ENCODE data around the gene MSI2.

The MSI2 gene

GRCh38 chr17:57327176-57327970 lies 71.0 kb downstream of the MSI2 start:
- Histone ChIP-seq H3K27ac (ENCODE audit: low read length) (no peak overlapping the region), H3K27me3 (ENCODE audit: control insufficient read depth, insufficient read depth, low read length) (no peaks in the 10 kb centered on the region), H3K9ac (ENCODE audit: low read length) (no peak overlapping the region), H3K4me1 (ENCODE audit: control insufficient read depth, low read depth, low read length) (no peaks in the 10 kb centered on the region), H3K4me3 (ENCODE audit: low read length) (no peak overlapping the region), H3K9me3 (ENCODE audit: control insufficient read depth, low read depth, low read length) (no peaks in the 10 kb centered on the region), H3K36me3 (ENCODE audit: control insufficient read depth, low read depth, low read length) (peaks cover 4% of the 10 kb centered on the region)

GRCh38 chr17:57328109-57328882 lies 72.0 kb downstream of the MSI2 start:
- H3K27me3 ChIP-seq (ENCODE audit: control insufficient read depth, insufficient read depth, low read length), result no peaks in the 10 kb centered on the region
- H3K36me3 ChIP-seq (ENCODE audit: control insufficient read depth, low read depth, low read length), result peaks cover 4% of the 10 kb centered on the region
- no peak overlapping the region for H3K4me3 ChIP-seq (ENCODE audit: low read length)
- H3K27ac ChIP-seq (ENCODE audit: low read length), result no peak overlapping the region
- H3K9ac ChIP-seq (ENCODE audit: low read length), result no peak overlapping the region
- no peaks in the 10 kb centered on the region for H3K4me1 ChIP-seq (ENCODE audit: control insufficient read depth, low read depth, low read length)
- no peaks in the 10 kb centered on the region for H3K9me3 ChIP-seq (ENCODE audit: control insufficient read depth, low read depth, low read length)

- Histone ChIP-seq H3K9me3 (ENCODE audit: control insufficient read depth, low read depth, low read length) (no peaks in the 10 kb centered on the region), H3K4me1 (ENCODE audit: control insufficient read depth, low read depth, low read length) (no peaks in the 10 kb centered on the region)
Observed at GRCh38 chr17:57329380-57330214, 73.3 kb downstream of the MSI2 start.

GRCh38 chr17:57330587-57330986 lies 74.3 kb downstream of the MSI2 start:
- Histone ChIP-seq H3K4me1 (ENCODE audit: control insufficient read depth, low read depth, low read length) (no peaks in the 10 kb centered on the region), H3K9ac (ENCODE audit: low read length) (no peak overlapping the region), H3K4me3 (ENCODE audit: low read length) (no peak overlapping the region), H3K36me3 (ENCODE audit: control insufficient read depth, low read depth, low read length) (no peaks in the 10 kb centered on the region), H3K27ac (ENCODE audit: low read length) (no peak overlapping the region), H3K9me3 (ENCODE audit: control insufficient read depth, low read depth, low read length) (no peaks in the 10 kb centered on the region), H3K27me3 (ENCODE audit: control insufficient read depth, insufficient read depth, low read length) (no peaks in the 10 kb centered on the region)

More at GRCh38 chr17:57329380-57330214, 73.3 kb downstream of the MSI2 start:
- Histone ChIP-seq H3K4me3 (ENCODE audit: low read length) (no peak overlapping the region), H3K27me3 (ENCODE audit: control insufficient read depth, insufficient read depth, low read length) (no peaks in the 10 kb centered on the region), H3K36me3 (ENCODE audit: control insufficient read depth, low read depth, low read length) (peaks cover 4% of the 10 kb centered on the region), H3K9ac (ENCODE audit: low read length) (no peak overlapping the region), H3K27ac (ENCODE audit: low read length) (no peak overlapping the region)

- no peaks in the 10 kb centered on the region for H3K9me3 ChIP-seq (ENCODE audit: control insufficient read depth, low read depth, low read length)
- no peaks in the 10 kb centered on the region for H3K4me1 ChIP-seq (ENCODE audit: control insufficient read depth, low read depth, low read length)
- H3K36me3 ChIP-seq (ENCODE audit: control insufficient read depth, low read depth, low read length), result no peaks in the 10 kb centered on the region
- no peak overlapping the region for H3K9ac ChIP-seq (ENCODE audit: low read length)
- no peak overlapping the region for H3K4me3 ChIP-seq (ENCODE audit: low read length)
- H3K27ac ChIP-seq (ENCODE audit: low read length), result no peak overlapping the region
- H3K27me3 ChIP-seq (ENCODE audit: control insufficient read depth, insufficient read depth, low read length), result no peaks in the 10 kb centered on the region
Observed at GRCh38 chr17:57331423-57331822, 75.1 kb downstream of the MSI2 start.

GRCh38 chr17:57332501-57332900 lies 76.2 kb downstream of the MSI2 start:
- Histone ChIP-seq H3K4me3 (ENCODE audit: low read length) (no peak overlapping the region), H3K9ac (ENCODE audit: low read length) (no peak overlapping the region), H3K9me3 (ENCODE audit: control insufficient read depth, low read depth, low read length) (no peaks in the 10 kb centered on the region), H3K4me1 (ENCODE audit: control insufficient read depth, low read depth, low read length) (no peaks in the 10 kb centered on the region), H3K27ac (ENCODE audit: low read length) (no peak overlapping the region), H3K27me3 (ENCODE audit: control insufficient read depth, insufficient read depth, low read length) (no peaks in the 10 kb centered on the region), H3K36me3 (ENCODE audit: control insufficient read depth, low read depth, low read length) (no peaks in the 10 kb centered on the region)

- Histone ChIP-seq H3K27me3 (ENCODE audit: control insufficient read depth, insufficient read depth, low read length) (no peaks in the 10 kb centered on the region), H3K27ac (ENCODE audit: low read length) (no peak overlapping the region), H3K9ac (ENCODE audit: low read length) (no peak overlapping the region), H3K4me3 (ENCODE audit: low read length) (no peak overlapping the region), H3K36me3 (ENCODE audit: control insufficient read depth, low read depth, low read length) (no peaks in the 10 kb centered on the region), H3K9me3 (ENCODE audit: control insufficient read depth, low read depth, low read length) (no peaks in the 10 kb centered on the region), H3K4me1 (ENCODE audit: control insufficient read depth, low read depth, low read length) (peaks cover 14% of the 10 kb centered on the region)
Observed at GRCh38 chr17:57335195-57335792, 79.0 kb downstream of the MSI2 start.

GRCh38 chr17:57337390-57337789 lies 81.1 kb downstream of the MSI2 start:
- H3K9ac ChIP-seq (ENCODE audit: low read length), result no peak overlapping the region
- no peaks in the 10 kb centered on the region for H3K9me3 ChIP-seq (ENCODE audit: control insufficient read depth, low read depth, low read length)
- H3K4me1 ChIP-seq (ENCODE audit: control insufficient read depth, low read depth, low read length), result peaks cover 34% of the 10 kb centered on the region
- H3K27ac ChIP-seq (ENCODE audit: low read length), result no peak overlapping the region
- no peak overlapping the region for H3K4me3 ChIP-seq (ENCODE audit: low read length)
- no peaks in the 10 kb centered on the region for H3K36me3 ChIP-seq (ENCODE audit: control insufficient read depth, low read depth, low read length)
- H3K27me3 ChIP-seq (ENCODE audit: control insufficient read depth, insufficient read depth, low read length), result no peaks in the 10 kb centered on the region

- Histone ChIP-seq H3K4me1 (ENCODE audit: control insufficient read depth, low read depth, low read length) (peaks cover 41% of the 10 kb centered on the region), H3K4me3 (ENCODE audit: low read length) (no peak overlapping the region), H3K27me3 (ENCODE audit: control insufficient read depth, insufficient read depth, low read length) (no peaks in the 10 kb centered on the region), H3K27ac (ENCODE audit: low read length) (no peak overlapping the region), H3K9ac (ENCODE audit: low read length) (no peak overlapping the region), H3K9me3 (ENCODE audit: control insufficient read depth, low read depth, low read length) (no peaks in the 10 kb centered on the region), H3K36me3 (ENCODE audit: control insufficient read depth, low read depth, low read length) (no peaks in the 10 kb centered on the region)
Observed at GRCh38 chr17:57338257-57338914, 82.1 kb downstream of the MSI2 start.

GRCh38 chr17:57340160-57340981 lies 84.0 kb downstream of the MSI2 start:
- no peaks in the 10 kb centered on the region for H3K36me3 ChIP-seq (ENCODE audit: control insufficient read depth, low read depth, low read length)
- no peak overlapping the region for H3K9ac ChIP-seq (ENCODE audit: low read length)
- no peaks in the 10 kb centered on the region for H3K27me3 ChIP-seq (ENCODE audit: control insufficient read depth, insufficient read depth, low read length)
- H3K4me1 ChIP-seq (ENCODE audit: control insufficient read depth, low read depth, low read length), result peaks cover 41% of the 10 kb centered on the region
- H3K27ac ChIP-seq (ENCODE audit: low read length), result no peak overlapping the region
- H3K9me3 ChIP-seq (ENCODE audit: control insufficient read depth, low read depth, low read length), result no peaks in the 10 kb centered on the region
- no peak overlapping the region for H3K4me3 ChIP-seq (ENCODE audit: low read length)

Data from iPS-18a (cell line).